Measurements from ENCODE around the gene TENM3.

The TENM3 gene

DNA sequence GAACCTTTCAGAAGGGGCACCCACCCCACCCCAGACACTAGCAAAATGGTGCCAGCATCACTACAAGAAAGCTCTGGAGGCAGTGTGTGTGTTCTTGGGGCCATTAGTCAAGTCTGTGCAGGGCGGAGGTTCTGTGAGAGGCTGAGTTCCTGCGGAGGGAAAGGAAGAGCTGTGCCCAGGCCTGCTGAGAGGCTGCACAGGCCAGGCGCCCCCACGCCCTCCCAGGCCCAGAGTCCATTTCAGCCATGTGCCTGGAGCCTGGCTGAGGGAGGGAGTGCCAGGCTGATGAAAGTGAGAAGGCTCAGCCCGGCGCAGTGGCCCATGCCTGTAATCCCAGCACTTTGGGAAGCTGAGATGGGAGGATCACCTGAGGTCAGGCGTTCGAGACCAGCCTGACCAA is 584.0 kb downstream of the TENM3 start:
- H3K27me3 Mint-ChIP-seq, result no peaks in the 10 kb centered on the region

DNA sequence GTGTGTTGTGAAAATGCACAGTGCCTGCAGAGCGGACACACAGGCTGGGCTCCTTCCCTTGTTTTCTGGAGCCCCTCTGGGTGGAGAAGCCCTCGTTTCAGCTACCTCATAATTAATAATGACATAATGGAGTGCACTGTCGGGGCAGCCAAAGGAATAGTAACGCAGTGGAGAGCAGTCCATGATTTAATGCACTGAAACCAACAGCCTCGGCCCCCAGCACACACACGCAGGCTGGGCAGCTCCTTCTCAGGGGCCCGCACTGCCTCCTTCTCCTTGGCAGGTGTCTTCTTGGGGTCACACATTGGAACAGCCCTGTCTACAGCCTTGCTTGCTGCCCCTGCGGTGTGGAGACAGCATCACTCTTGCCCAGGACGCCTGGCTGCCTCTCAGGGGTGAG is 584.8 kb downstream of the TENM3 start:
- Mint-ChIP-seq H3K27ac (no peak overlapping the region), H3K9me3 (no peaks in the 10 kb centered on the region), H3K36me3 (ENCODE audit: low read depth) (no peaks in the 10 kb centered on the region), H3K4me1 (ENCODE audit: low read depth) (peaks cover 13% of the 10 kb centered on the region), H3K4me3 (no peak overlapping the region), H3K27me3 (peaks cover 5% of the 10 kb centered on the region)
- intact Hi-C loops (cut with micrococcal nuclease), result no loop called here

More for the DNA sequence above, 584.0 kb downstream of the TENM3 start:
- H3K4me1 Mint-ChIP-seq (ENCODE audit: low read depth), result peaks cover 13% of the 10 kb centered on the region
- no peaks in the 10 kb centered on the region for H3K9me3 Mint-ChIP-seq
- no peak overlapping the region for H3K27ac Mint-ChIP-seq
- no peak overlapping the region for H3K4me3 Mint-ChIP-seq
- H3K36me3 Mint-ChIP-seq (ENCODE audit: low read depth), result no peaks in the 10 kb centered on the region
- intact Hi-C loops (cut with micrococcal nuclease), result no loop called here

DNA sequence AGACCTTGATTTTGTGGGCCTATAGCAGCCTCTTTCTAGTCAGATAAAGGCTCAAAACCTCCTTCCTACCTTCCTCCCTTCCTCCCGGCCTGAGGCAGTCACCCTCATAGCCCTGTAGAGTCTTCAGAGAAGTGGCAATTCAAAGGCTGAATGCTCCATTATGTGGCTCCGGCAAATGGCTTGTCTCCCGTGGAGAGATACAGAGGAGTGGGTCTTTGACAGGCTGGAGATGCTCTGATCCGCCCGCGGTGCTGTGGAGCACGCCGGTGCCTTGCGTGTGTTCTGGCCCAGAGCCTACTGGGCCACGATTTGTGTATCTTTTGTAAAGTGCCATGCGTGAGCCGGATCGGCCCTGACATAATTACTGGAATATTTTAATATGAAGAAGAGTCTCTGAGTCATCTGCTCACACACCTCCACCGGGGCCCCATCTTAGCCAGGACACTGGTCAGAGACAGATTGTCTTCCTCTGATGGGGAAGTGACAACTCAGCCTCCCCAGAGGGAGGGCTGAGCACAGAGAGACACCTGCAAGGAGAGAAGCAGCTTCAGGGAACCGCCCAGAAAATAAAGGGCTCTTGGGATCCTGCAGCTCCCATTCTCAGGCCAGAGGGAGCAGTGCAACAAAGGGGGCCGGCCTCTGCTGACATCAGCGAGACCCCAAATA is 585.3 kb downstream of the TENM3 start:
- Mint-ChIP-seq H3K4me3 (no peak overlapping the region), H3K4me1 (ENCODE audit: low read depth) (peaks cover 13% of the 10 kb centered on the region), H3K36me3 (ENCODE audit: low read depth) (no peaks in the 10 kb centered on the region), H3K9me3 (no peaks in the 10 kb centered on the region), H3K27me3 (peaks cover 5% of the 10 kb centered on the region), H3K27ac (no peak overlapping the region)
- intact Hi-C loops (cut with micrococcal nuclease), result no loop called here

DNA sequence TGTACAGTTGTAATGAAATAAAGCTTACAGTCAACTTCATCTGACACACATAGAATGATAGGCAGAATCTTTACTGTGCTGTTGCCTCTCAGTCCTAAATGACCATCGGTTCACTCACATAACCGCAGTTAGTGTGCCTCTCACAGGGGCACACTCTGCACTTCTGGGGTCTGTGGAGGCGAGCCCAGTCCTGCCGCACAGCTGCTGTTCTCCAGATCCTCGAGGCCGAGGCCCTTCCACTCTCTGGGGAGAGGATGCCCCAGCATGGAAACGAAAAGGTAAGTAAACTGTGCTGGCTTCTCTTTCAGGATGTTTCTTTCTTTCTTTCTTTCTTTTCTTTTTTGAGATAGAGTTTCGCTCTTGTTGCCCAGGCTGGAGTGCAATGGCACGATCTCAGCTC is 586.0 kb downstream of the TENM3 start:
- Mint-ChIP-seq H3K4me3 (no peak overlapping the region), H3K4me1 (ENCODE audit: low read depth) (peaks cover 13% of the 10 kb centered on the region), H3K27me3 (peaks cover 5% of the 10 kb centered on the region)

DNA sequence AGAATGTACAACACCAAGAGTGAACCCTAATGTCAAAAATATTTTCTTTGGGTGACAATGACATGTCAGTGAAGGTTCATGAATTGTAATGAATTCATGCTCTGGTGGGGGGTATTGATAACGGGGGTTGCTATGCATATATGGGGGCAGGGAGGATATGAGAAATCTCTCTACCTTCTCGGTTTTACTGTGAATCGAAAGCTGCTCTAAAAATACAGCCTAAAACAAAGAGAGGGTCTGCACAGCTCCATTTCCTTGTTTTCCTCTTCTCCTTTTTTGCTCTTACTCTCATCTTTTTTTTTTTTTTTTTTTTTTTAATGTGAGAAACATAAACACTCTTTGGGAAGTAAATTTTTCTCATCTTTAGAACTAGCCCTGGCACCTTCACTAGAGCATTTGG is 588.2 kb downstream of the TENM3 start:
- H3K4me1 Mint-ChIP-seq (ENCODE audit: low read depth), result peaks cover 3% of the 10 kb centered on the region
- no peaks in the 10 kb centered on the region for H3K36me3 Mint-ChIP-seq (ENCODE audit: low read depth)
- intact Hi-C loops (cut with micrococcal nuclease), result no loop called here
- no peak overlapping the region for H3K27ac Mint-ChIP-seq
- H3K27me3 Mint-ChIP-seq, result peaks cover 5% of the 10 kb centered on the region
- no peak overlapping the region for H3K4me3 Mint-ChIP-seq
- no peaks in the 10 kb centered on the region for H3K9me3 Mint-ChIP-seq

More for the DNA sequence above, 586.0 kb downstream of the TENM3 start:
- intact Hi-C loops (cut with micrococcal nuclease), result no loop called here
- Mint-ChIP-seq H3K9me3 (no peaks in the 10 kb centered on the region), H3K36me3 (ENCODE audit: low read depth) (no peaks in the 10 kb centered on the region), H3K27ac (no peak overlapping the region)

DNA sequence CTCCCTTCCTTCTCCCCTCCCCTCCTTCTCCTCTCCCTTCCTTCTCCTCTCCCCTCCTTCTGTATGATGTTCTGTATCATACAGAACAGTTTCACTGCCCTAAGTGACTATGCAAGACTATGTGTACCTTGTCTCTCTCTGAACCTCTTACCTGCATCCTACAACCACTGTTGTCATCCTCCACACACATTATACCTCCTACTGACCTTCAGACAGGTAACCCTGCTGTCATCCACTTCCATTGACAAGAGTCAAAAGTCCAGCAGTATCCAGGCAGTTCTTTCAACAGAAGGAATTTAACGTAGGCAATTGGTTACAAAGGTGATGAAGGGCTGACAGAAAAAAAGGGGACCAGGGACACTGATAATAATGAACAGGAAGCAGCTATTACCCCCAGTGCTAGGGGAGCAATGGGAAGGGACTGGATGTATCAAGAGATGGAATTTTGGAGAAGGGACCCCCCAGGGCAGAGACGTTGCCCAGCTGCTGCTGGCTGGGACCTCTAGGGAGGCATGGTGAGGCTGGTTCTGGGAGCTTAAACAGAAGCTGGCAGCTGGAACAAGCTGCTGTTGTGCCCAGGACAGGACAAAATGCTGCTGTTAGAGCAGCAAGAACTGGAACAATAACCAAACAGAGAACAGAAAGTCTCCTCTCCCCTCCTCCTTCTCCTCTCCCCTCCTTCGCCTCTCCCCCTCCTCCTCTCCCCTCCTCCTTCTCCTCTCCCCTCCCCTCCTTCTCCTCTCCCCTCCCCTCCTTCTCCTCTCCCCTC is 589.3 kb downstream of the TENM3 start:
- Mint-ChIP-seq H3K27ac (no peak overlapping the region), H3K36me3 (ENCODE audit: low read depth) (no peaks in the 10 kb centered on the region), H3K27me3 (peaks cover 5% of the 10 kb centered on the region), H3K4me1 (ENCODE audit: low read depth) (no peaks in the 10 kb centered on the region), H3K4me3 (no peak overlapping the region), H3K9me3 (no peaks in the 10 kb centered on the region)
- intact Hi-C loops (cut with micrococcal nuclease), result no loop called here

DNA sequence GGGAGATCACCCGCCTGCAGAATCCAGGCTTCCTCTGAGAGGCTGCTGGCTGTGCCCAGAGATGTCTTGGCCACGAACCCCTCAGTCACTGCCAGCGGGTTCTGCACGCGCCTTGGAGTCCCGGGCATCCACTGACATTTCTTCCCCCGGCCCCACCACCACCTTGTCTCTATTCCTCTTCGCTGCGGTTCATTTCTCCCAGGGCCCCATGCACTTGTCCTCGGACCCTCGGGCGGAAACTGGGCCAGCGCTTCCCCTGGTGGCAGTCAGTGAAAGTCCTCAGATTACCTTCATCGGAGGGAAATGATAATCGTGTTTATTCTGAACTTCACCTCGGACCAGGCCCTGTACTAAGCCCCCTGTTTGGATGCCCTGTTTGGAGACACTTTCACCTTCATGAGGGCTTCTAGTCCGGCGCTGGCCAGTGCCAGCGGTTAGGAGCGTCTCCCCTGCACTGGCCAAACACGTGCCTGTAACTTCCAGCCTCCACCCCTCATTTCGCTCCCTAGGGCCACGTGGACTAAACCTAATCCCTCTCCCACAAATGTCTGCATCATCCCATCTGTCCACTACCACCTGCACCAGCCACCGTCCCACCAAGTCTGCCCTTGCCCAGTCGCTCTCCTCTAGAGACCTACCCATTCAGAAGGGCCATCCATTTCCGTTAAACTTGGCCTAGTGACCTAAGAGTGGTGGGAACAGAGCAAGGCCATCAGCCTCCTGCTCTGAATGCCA is 592.0 kb downstream of the TENM3 start:
- Mint-ChIP-seq H3K27ac (no peak overlapping the region), H3K4me1 (ENCODE audit: low read depth) (no peaks in the 10 kb centered on the region), H3K36me3 (ENCODE audit: low read depth) (no peaks in the 10 kb centered on the region), H3K27me3 (peaks cover 5% of the 10 kb centered on the region), H3K4me3 (no peak overlapping the region), H3K9me3 (no peaks in the 10 kb centered on the region)
- intact Hi-C loops (cut with micrococcal nuclease), result no loop called here

DNA sequence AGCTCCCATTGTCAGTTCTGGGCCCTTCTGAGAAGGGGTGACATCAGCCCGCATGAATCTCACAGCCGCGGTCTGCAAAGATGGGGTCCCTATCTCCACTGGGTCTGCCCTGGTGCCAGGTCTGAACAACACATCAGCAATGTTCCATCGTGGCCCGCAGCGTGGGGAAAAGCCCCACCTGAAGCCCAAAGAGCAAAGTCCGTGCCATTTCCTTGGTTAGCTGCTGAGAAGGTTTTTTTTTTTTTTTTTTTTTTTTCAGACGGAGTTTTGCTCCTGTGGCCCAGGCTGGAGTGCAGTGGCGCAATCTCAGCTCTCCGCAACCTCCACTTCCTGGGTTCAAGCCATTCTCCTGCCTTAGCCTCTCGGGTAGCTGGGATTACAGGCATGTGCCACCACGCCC is 594.6 kb downstream of the TENM3 start:
- Mint-ChIP-seq H3K9me3 (no peaks in the 10 kb centered on the region), H3K27me3 (no peaks in the 10 kb centered on the region), H3K36me3 (ENCODE audit: low read depth) (no peaks in the 10 kb centered on the region), H3K4me1 (ENCODE audit: low read depth) (no peaks in the 10 kb centered on the region), H3K4me3 (no peak overlapping the region), H3K27ac (no peak overlapping the region)
- intact Hi-C loops (cut with micrococcal nuclease), result no loop called here

DNA sequence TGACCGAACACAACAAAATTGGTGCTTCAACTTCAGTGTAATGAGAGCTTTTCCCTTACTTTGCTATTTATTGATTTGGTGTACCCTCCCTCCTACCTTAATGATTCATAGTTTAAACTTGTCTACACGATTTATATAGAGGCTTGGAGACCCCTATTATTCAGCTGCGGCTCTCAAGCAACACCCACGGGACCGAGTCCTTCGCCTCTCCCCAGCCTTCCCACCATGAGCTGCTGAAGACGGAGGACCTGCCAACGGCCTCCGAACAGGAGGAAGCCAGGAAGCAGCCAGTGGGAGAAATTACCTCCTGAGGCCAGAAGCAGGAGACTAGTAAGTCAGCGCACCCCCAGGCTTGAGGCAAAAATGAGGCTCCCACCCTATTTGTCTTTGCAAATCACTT is 595.3 kb downstream of the TENM3 start:
- intact Hi-C loops (cut with micrococcal nuclease), result no loop called here
- no peaks in the 10 kb centered on the region for H3K4me1 Mint-ChIP-seq (ENCODE audit: low read depth)
- no peaks in the 10 kb centered on the region for H3K36me3 Mint-ChIP-seq (ENCODE audit: low read depth)
- no peak overlapping the region for H3K4me3 Mint-ChIP-seq
- no peaks in the 10 kb centered on the region for H3K27me3 Mint-ChIP-seq
- H3K27ac Mint-ChIP-seq, result no peak overlapping the region
- H3K9me3 Mint-ChIP-seq, result no peaks in the 10 kb centered on the region

DNA sequence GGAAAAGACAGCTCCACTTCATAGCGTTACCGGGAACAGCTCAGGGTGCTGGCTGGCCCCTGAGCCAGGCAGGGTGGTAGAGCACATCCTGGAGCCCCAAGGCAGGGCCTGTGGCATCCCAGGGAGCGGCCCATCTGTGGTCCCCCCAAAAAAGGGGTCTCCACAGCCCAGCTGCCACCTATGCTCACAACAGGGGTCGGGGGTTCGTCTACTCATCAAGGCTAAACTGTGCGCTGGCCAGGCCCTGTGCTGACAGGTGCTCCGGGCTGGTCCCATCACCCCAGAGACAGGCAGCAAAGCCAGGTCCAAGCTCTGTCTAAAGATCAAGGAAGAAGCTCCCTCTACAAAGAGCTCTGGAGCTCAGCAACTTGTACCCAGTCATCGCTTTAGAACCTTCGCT is 596.1 kb downstream of the TENM3 start:
- no peaks in the 10 kb centered on the region for H3K9me3 Mint-ChIP-seq
- H3K36me3 Mint-ChIP-seq (ENCODE audit: low read depth), result no peaks in the 10 kb centered on the region
- no peak overlapping the region for H3K4me3 Mint-ChIP-seq
- no peaks in the 10 kb centered on the region for H3K4me1 Mint-ChIP-seq (ENCODE audit: low read depth)
- no peak overlapping the region for H3K27ac Mint-ChIP-seq
- intact Hi-C loops (cut with micrococcal nuclease), result no loop called here
- H3K27me3 Mint-ChIP-seq, result no peaks in the 10 kb centered on the region

DNA sequence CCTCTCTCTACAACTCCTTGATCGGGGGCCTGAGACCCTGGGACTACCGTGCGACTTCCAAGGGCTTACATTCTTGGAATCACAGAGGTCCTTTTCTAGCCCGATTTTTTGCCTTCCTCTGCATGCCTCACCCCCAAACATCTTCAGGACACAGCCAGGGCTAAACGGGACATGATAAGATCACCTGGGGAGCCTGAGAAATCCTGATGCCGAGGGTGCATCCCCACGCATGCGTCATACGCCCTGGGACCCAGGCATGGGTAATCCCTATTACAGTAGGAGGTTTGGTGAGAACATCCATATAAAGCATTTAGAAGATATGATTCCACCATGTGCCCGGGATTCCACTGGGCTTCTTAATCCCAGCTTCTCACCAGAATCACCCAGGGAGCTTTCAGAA is 596.9 kb downstream of the TENM3 start:
- H3K4me3 Mint-ChIP-seq, result no peak overlapping the region
- no peak overlapping the region for H3K27ac Mint-ChIP-seq
- H3K27me3 Mint-ChIP-seq, result no peaks in the 10 kb centered on the region
- H3K4me1 Mint-ChIP-seq (ENCODE audit: low read depth), result no peaks in the 10 kb centered on the region
- H3K36me3 Mint-ChIP-seq (ENCODE audit: low read depth), result no peaks in the 10 kb centered on the region
- no peaks in the 10 kb centered on the region for H3K9me3 Mint-ChIP-seq
- intact Hi-C loops (cut with micrococcal nuclease), result no loop called here

DNA sequence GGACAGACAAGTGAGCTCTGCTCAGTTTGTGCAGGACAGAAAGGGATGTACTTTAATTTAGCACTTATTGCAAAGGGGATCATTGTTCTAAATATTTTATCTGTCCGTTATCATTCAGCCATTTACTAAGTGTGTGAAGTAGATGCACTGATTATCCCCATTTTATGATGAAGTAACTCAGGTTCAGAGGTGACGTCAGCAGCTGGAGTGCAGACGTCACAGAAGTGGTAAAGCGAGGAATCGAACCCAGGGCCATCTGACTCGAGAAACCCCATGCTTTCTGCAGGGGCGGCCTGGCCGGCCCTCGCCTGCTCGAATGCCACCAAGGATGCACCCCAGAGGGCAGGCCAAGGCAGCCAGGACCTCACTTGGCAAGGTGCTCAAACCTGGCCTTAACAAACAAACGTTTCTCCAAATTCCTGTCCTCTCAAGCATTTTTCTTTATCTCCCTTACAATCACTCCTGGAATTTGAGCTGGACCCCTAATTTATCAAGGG is 599.0 kb downstream of the TENM3 start:
- H3K4me3 Mint-ChIP-seq, result no peak overlapping the region
- intact Hi-C loops (cut with micrococcal nuclease), result no loop called here
- H3K27me3 Mint-ChIP-seq, result peaks cover 2% of the 10 kb centered on the region
- no peaks in the 10 kb centered on the region for H3K36me3 Mint-ChIP-seq (ENCODE audit: low read depth)
- H3K9me3 Mint-ChIP-seq, result no peaks in the 10 kb centered on the region
- H3K27ac Mint-ChIP-seq, result no peak overlapping the region
- H3K4me1 Mint-ChIP-seq (ENCODE audit: low read depth), result no peaks in the 10 kb centered on the region

DNA sequence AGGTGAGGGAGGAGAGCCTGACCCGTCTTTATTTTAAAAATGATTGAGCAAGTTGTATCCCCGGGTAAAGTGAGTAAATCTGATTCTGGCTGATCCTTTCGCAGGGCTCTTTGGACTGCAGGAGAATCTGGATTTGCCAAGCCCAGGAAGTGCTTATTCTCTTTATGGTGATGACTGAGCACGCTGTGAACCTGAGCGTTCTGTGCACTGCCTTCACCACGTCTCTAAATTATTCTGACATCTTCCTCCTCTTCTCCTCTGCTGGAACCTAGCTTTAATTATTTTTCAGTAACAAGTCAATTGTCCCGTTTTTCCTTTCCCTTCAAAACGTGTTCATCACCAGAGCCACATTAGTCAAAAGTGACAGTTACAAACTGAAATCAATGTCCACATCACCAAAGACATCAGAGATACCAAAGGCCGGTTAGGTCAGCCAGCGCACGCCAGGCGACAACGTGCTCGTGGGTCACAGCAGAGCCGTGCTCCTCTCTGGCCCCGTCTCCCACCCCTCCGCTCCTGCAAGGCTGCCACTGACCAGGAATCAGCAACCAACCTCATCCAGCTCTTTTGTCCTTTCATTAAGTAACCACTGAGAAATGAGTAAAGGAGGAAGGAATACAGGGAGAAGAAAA is 599.7 kb downstream of the TENM3 start:
- intact Hi-C loops (cut with micrococcal nuclease), result no loop called here

DNA sequence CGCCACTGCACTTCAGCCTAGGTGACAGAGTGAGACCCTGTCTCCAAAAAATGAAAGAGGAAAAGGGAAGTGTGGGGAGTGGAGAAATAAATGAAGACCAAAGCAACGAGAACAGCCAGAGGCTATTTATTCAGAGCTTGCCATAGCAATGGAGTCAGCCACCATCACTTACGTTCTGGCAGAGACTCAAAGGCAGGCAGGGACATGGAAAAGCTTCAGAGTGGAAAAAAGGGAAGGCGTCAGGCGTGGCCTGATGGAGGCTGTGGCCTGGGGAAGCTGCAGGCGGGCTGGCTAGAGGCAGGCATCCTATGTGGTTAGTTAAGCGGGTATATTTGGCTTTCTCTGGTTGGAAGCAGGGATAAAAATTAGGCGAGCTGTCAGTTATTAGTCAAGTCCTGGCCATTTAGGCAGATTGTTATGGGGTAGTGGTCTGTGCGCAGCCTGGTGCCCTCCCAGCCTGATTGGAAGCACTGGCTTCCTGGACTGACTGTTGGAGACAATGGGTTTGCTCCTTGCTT is 600.7 kb downstream of the TENM3 start:
- H3K27ac Mint-ChIP-seq, result no peak overlapping the region
- intact Hi-C loops (cut with micrococcal nuclease), result no loop called here
- peaks cover 2% of the 10 kb centered on the region for H3K27me3 Mint-ChIP-seq
- H3K4me3 Mint-ChIP-seq, result no peak overlapping the region
- H3K4me1 Mint-ChIP-seq (ENCODE audit: low read depth), result no peaks in the 10 kb centered on the region
- no peaks in the 10 kb centered on the region for H3K36me3 Mint-ChIP-seq (ENCODE audit: low read depth)
- H3K9me3 Mint-ChIP-seq, result no peaks in the 10 kb centered on the region

More for the DNA sequence above, 599.7 kb downstream of the TENM3 start:
- no peak overlapping the region for H3K27ac Mint-ChIP-seq
- no peaks in the 10 kb centered on the region for H3K36me3 Mint-ChIP-seq (ENCODE audit: low read depth)
- no peaks in the 10 kb centered on the region for H3K9me3 Mint-ChIP-seq
- peaks cover 2% of the 10 kb centered on the region for H3K27me3 Mint-ChIP-seq
- H3K4me1 Mint-ChIP-seq (ENCODE audit: low read depth), result no peaks in the 10 kb centered on the region
- H3K4me3 Mint-ChIP-seq, result no peak overlapping the region
